CD14-positive monocyte (primary cell): Measurements from ENCODE around the gene HIGD1C. TPM values are rescaled to one million over a fixed set of nuclear protein-coding genes. Genes with fewer than 3 reads are reported as not detected.

ENCODE experiments used
- DNase-seq, 3 donors: peaks; one replicate each; pipeline ENCODE4 v3.0.0-alpha.2; 2011 to 2022
- H2AFZ ChIP-seq: 2 replicates; pipeline ENCODE4 v1.6.0; 2012; ENCODE audit warnings: mild to moderate bottlenecking, low read depth, low read length, inconsistent platforms; ENCODE audit not compliant: insufficient read depth, poor library complexity, severe bottlenecking
- H3K27ac ChIP-seq, 2 donors: 1 replicate in 1 of 2; 2 replicates in 1 of 2; pipeline ENCODE4 v1.5.1; 2012 to 2013; ENCODE audit warnings: low read length in 2 of 2, control low read depth in 1 of 2, inconsistent platforms in 1 of 2, low read depth in 1 of 2, mild to moderate bottlenecking in 1 of 2
- H3K27me3 ChIP-seq, 2 donors: one replicate each; pipeline versions ENCODE4 v1.6.0 to v1.6.1; 2011 to 2013; ENCODE audit warnings: low read length in 2 of 2; ENCODE audit not compliant: control insufficient read depth in 2 of 2, insufficient read depth in 2 of 2
- H3K36me3 ChIP-seq, 2 donors: replicated peaks in 1 of 2; 1 replicate in 1 of 2; 2 replicates in 1 of 2; pipeline versions ENCODE4 v1.5.1 to v1.6.1; 2012 to 2013; ENCODE audit warnings: low read length in 2 of 2, control low read depth in 1 of 2, inconsistent platforms in 1 of 2, mild to moderate bottlenecking in 1 of 2; ENCODE audit not compliant: insufficient read depth in 2 of 2, control insufficient read depth in 1 of 2
- H3K4me1 ChIP-seq, 2 donors: 1 replicate in 1 of 2; 2 replicates in 1 of 2; pipeline versions ENCODE4 v1.5.1 to v1.6.1; 2012 to 2013; ENCODE audit warnings: low read length in 2 of 2, control low read depth in 1 of 2, inconsistent platforms in 1 of 2, mild to moderate bottlenecking in 1 of 2, moderate library complexity in 1 of 2; ENCODE audit not compliant: insufficient read depth in 2 of 2, control insufficient read depth in 1 of 2
- H3K4me2 ChIP-seq: replicated peaks from 2 replicates; pipeline ENCODE3; 2012; ENCODE audit warnings: low read length, moderate library complexity, mild to moderate bottlenecking; ENCODE audit not compliant: poor library complexity, severe bottlenecking; ENCODE audit errors: extremely low read depth
- H3K4me3 ChIP-seq, 3 experiments: fragments of 200-600 bp in 1 of 3; sonication (generic) in 1 of 3; replicated peaks in 1 of 3; 1 replicate in 2 of 3; 2 replicates in 1 of 3; pipeline ENCODE4 v1.5.1; 2011 to 2013; ENCODE audit warnings: low read length in 3 of 3, mild to moderate bottlenecking in 3 of 3, control low read depth in 2 of 3, low read depth in 2 of 3, inconsistent platforms in 1 of 3, moderate library complexity in 1 of 3
- H3K79me2 ChIP-seq: 2 replicates; pipeline ENCODE4 v1.6.0; 2012; ENCODE audit warnings: mild to moderate bottlenecking, control low read depth, inconsistent platforms, low read length, moderate library complexity; ENCODE audit not compliant: insufficient read depth
- H3K9ac ChIP-seq: 2 replicates; pipeline ENCODE4 v1.6.0; 2017; ENCODE audit warnings: low read length, mild to moderate bottlenecking; ENCODE audit not compliant: insufficient read depth, poor library complexity, severe bottlenecking
- H3K9me3 ChIP-seq, 2 donors: replicated peaks in 1 of 2; 1 replicate in 1 of 2; 2 replicates in 1 of 2; pipeline versions ENCODE4 v1.5.1 to v1.6.1; 2012 to 2013; ENCODE audit warnings: low read length in 2 of 2, control low read depth in 1 of 2; ENCODE audit not compliant: control insufficient read depth in 1 of 2, insufficient read depth in 1 of 2
- H4K20me1 ChIP-seq: 2 replicates; pipeline ENCODE4 v1.6.0; 2012; ENCODE audit warnings: mild to moderate bottlenecking, low read length, control low read depth, moderate library complexity; ENCODE audit not compliant: insufficient read depth
- H3K27ac Mint-ChIP-seq, 7 donors: one replicate each; pipeline ENCODE4 v1.8.0; 2020; ENCODE audit warnings: mild to moderate bottlenecking in 7 of 7, mixed read lengths in 7 of 7, moderate library complexity in 6 of 7, inconsistent platforms in 2 of 7
- H3K27me3 Mint-ChIP-seq, 3 donors: one replicate each; pipeline ENCODE4 v1.8.0; 2021 to 2022; ENCODE audit warnings: low read depth in 3 of 3, mild to moderate bottlenecking in 3 of 3, mixed read lengths in 3 of 3, moderate library complexity in 3 of 3, inconsistent platforms in 1 of 3
- H3K36me3 Mint-ChIP-seq, 2 donors: one replicate each; pipeline ENCODE4 v1.8.0; 2020; ENCODE audit warnings: mixed read lengths in 2 of 2, inconsistent platforms in 1 of 2, mild to moderate bottlenecking in 1 of 2
- H3K4me1 Mint-ChIP-seq: one replicate; pipeline ENCODE4 v1.8.0; 2020; ENCODE audit warnings: mild to moderate bottlenecking, mixed read lengths
- H3K4me3 Mint-ChIP-seq, 2 donors: one replicate each; pipeline ENCODE4 v1.8.0; 2020; ENCODE audit warnings: mild to moderate bottlenecking in 2 of 2, mixed read lengths in 2 of 2, moderate library complexity in 1 of 2
- H3K9me3 Mint-ChIP-seq, 7 donors: one replicate each; pipeline ENCODE4 v1.8.0; 2020 to 2022; ENCODE audit warnings: mixed read lengths in 7 of 7, mild to moderate bottlenecking in 6 of 7, moderate library complexity in 6 of 7, inconsistent platforms in 2 of 7
- WGBS: methylation state at CpG from one replicate; pipeline ENCODE4 v1.1.5; 2013; ENCODE audit warnings: missing lambda C conversion rate; ENCODE audit not compliant: insufficient coverage; 5-methylcytosine and 5-hydroxymethylcytosine counted together
- intact Hi-C, 2 donors: fragments of 100-400 bp; cut with micrococcal nuclease; formaldehyde crosslinking; loops; one replicate each; pipeline versions ENCODE4 v1.15.0 to v1.15.1; 2023
- polyA plus RNA-seq, 3 donors: library from polyadenylated mRNA; depleted of rRNA in 1 of 3; unstranded in 2 of 3; stranded (reverse) in 1 of 3; fragments of 300-500 nt in 2 of 3; fragments of >200 nt in 1 of 3; fragmentation: Illumina TruSeq in 2 of 3; gene quantifications; 1 replicate in 2 of 3; 2 replicates in 1 of 3; pipeline ENCODE4 v1.2.3, GENCODE V29; 2012 to 2021
- TF ChIP-seq, protein P1 (sequence below): fragments of 200-600 bp; IDR thresholded peaks from one replicate; pipeline ENCODE4 v1.8.0; 2022; ENCODE audit warnings: antibody characterized with exemption, mild to moderate bottlenecking

The HIGD1C gene
- polyA plus RNA-seq, 3 donors, result not detected

DNA sequence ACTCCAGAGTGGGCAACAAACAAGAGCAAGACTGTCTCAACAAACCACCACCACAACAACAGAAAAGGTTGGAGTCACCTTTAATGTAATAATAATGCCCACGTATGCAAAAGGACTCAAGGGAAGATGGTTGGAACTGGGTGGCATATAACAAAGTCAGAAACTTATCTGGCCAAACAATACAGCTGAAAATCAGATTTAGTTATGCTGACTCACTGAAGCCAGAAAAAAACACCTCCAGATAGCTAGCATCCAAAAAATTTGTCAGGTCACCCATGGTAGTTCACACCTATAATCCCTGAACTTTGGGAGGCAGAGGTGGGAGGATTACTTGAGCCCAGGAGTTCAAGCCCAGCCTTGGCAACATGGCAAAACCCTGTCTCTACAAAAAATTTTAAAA is 49.5 kb downstream of the HIGD1C start:
- peak overlapping the region in 2 of 7 donors; percentile 16 to 28 for H3K27ac Mint-ChIP-seq
- peaks cover 58 to 95% of the 10 kb centered on the region in 2 donors for H3K36me3 ChIP-seq
- no peaks in the 10 kb centered on the region for H3K27me3 ChIP-seq
- no peaks in the 10 kb centered on the region for H3K9me3 ChIP-seq
- no peaks in the 10 kb centered on the region for H3K9me3 Mint-ChIP-seq
- no CpG with 5 or more reads among the region's 1 CpG for WGBS
- H3K9ac ChIP-seq, result no peak overlapping the region
- no peak overlapping the region for H2AFZ ChIP-seq
- intact Hi-C loops, result no loop called here
- H3K27me3 Mint-ChIP-seq, result peaks cover 0 to 3% (median 0%) of the 10 kb centered on the region in 3 donors
- no peak for DNase-seq
- TF ChIP-seq, protein P1, sequence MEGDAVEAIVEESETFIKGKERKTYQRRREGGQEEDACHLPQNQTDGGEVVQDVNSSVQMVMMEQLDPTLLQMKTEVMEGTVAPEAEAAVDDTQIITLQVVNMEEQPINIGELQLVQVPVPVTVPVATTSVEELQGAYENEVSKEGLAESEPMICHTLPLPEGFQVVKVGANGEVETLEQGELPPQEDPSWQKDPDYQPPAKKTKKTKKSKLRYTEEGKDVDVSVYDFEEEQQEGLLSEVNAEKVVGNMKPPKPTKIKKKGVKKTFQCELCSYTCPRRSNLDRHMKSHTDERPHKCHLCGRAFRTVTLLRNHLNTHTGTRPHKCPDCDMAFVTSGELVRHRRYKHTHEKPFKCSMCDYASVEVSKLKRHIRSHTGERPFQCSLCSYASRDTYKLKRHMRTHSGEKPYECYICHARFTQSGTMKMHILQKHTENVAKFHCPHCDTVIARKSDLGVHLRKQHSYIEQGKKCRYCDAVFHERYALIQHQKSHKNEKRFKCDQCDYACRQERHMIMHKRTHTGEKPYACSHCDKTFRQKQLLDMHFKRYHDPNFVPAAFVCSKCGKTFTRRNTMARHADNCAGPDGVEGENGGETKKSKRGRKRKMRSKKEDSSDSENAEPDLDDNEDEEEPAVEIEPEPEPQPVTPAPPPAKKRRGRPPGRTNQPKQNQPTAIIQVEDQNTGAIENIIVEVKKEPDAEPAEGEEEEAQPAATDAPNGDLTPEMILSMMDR, result no peak
- H3K36me3 Mint-ChIP-seq, result peaks cover 68 to 94% of the 10 kb centered on the region in 2 donors
- H3K4me1 Mint-ChIP-seq, result no peaks in the 10 kb centered on the region
- H3K79me2 ChIP-seq, result peaks cover under 1% of the 10 kb centered on the region
- H3K4me3 Mint-ChIP-seq, result no peak overlapping the region
- peaks cover 8% of the 10 kb centered on the region for H4K20me1 ChIP-seq
- H3K4me3 ChIP-seq, result no peak overlapping the region
- no peaks in the 10 kb centered on the region for H3K4me1 ChIP-seq
- H3K27ac ChIP-seq, result no peak overlapping the region
- H3K4me2 ChIP-seq, result no peak overlapping the region

DNA sequence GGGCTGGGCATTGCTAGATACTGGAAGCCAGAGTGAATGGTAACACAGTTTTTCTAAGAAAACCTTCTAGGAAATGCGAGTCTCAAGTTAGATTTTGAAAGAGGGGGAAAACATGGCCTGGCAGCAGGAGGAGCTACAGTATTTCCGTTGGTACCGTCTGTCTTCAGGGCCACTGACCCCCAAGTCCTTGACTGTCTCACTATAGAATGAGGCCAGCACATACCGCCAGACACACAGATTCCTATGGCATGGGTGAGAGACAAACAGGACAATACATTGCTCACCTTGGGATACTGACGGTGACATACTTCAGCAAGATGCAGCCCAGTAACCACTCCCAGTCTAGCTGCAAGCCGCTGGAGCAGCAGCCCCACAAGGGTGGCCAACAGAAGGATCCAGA is 52.2 kb downstream of the HIGD1C start:
- Histone ChIP-seq H3K9ac (no peak overlapping the region), H3K79me2 (peaks cover 18% of the 10 kb centered on the region), H2AFZ (no peak overlapping the region), H3K9me3 (no peaks in the 10 kb centered on the region), H3K4me1 (peaks cover 17% of the 10 kb centered on the region in 2 donors), H4K20me1 (peaks cover 8% of the 10 kb centered on the region), H3K36me3 (peaks cover 48 to 81% of the 10 kb centered on the region in 2 donors), H3K4me2 (no peak overlapping the region), H3K27ac (peak overlapping the region in 1 of 2 donors; percentile 11), H3K27me3 (no peaks in the 10 kb centered on the region), H3K4me3 (no peak overlapping the region)
- TF ChIP-seq, protein P1, result no peak
- 46% methylated on average over 3 of the region's 6 CpGs for WGBS
- no peak for DNase-seq
- Mint-ChIP-seq H3K27me3 (peaks cover 0 to 3% (median 0%) of the 10 kb centered on the region in 3 donors), H3K27ac (peak overlapping the region in 4 of 7 donors; percentile 10 to 66 (median 40)), H3K9me3 (no peaks in the 10 kb centered on the region), H3K36me3 (peaks cover 59 to 83% of the 10 kb centered on the region in 2 donors), H3K4me1 (peaks cover 16% of the 10 kb centered on the region), H3K4me3 (no peak overlapping the region)
- intact Hi-C loops, result no loop called here
